HEK293T (cell line): ENCODE results near the gene DGAT2.

Source experiments
- ARNT ChIP-seq: fragments of 450-650 bp; IDR thresholded peaks from 2 replicates; pipeline ENCODE4 v1.6.1; 2017; ENCODE audit warnings: mild to moderate bottlenecking
- BHLHE40 ChIP-seq: fragments of 450-650 bp; IDR thresholded peaks from 2 replicates; pipeline ENCODE4 v1.6.1; 2016; ENCODE audit warnings: mild to moderate bottlenecking, moderate library complexity, borderline replicate concordance
- ELF4 ChIP-seq: fragments of 450-650 bp; IDR thresholded peaks from 2 replicates; pipeline ENCODE4 v1.6.1; 2017; ENCODE audit warnings: antibody characterized with exemption
- FOXA1 ChIP-seq: fragments of 450-650 bp; IDR thresholded peaks from 2 replicates; pipeline ENCODE4 v1.6.1; 2016; ENCODE audit warnings: mild to moderate bottlenecking
- FOXK2 ChIP-seq: fragments of 450-650 bp; IDR thresholded peaks from 2 replicates; pipeline ENCODE4 v1.6.1; 2016; ENCODE audit warnings: mild to moderate bottlenecking
- FOXM1 ChIP-seq: fragments of 450-650 bp; IDR thresholded peaks from 2 replicates; pipeline ENCODE4 v1.6.1; 2017; ENCODE audit warnings: mild to moderate bottlenecking, borderline replicate concordance
- HDGF ChIP-seq: fragments of 450-650 bp; IDR thresholded peaks from 2 replicates; pipeline ENCODE4 v1.6.1; 2017; ENCODE audit warnings: antibody characterized with exemption, borderline replicate concordance
- LEF1 ChIP-seq: fragments of 450-650 bp; IDR thresholded peaks from 2 replicates; pipeline ENCODE4 v1.6.1; 2017; ENCODE audit warnings: mild to moderate bottlenecking, borderline replicate concordance
- NFRKB ChIP-seq: fragments of 450-650 bp; IDR thresholded peaks from 2 replicates; pipeline ENCODE4 v1.6.1; 2016; ENCODE audit warnings: mild to moderate bottlenecking, moderate library complexity
- PKNOX1 ChIP-seq: fragments of 450-650 bp; IDR thresholded peaks from 2 replicates; pipeline ENCODE4 v1.6.1; 2016
- SP1 ChIP-seq: fragments of 450-650 bp; IDR thresholded peaks from 2 replicates; pipeline ENCODE4 v1.6.1; 2017
- SUZ12 ChIP-seq: fragments of 450-650 bp; IDR thresholded peaks from 2 replicates; pipeline ENCODE4 v1.6.1; 2016; ENCODE audit warnings: mild to moderate bottlenecking
- ZNF384 ChIP-seq: fragments of 450-650 bp; IDR thresholded peaks from 2 replicates; pipeline ENCODE4 v1.6.1; 2016

- TF ChIP-seq ZNF384 (no peak), SP1 (no peak), FOXK2 (no peak), SUZ12 (no peak), NFRKB (no peak), BHLHE40 (no peak), ARNT (no peak), FOXM1 (no peak), HDGF (no peak), ELF4 (no peak), LEF1 (no peak), FOXA1 (no peak), PKNOX1 (no peak)
Measured at GRCh38 chr11:75759832-75760231, 8.7 kb upstream of the DGAT2 start.
